H9 (cell line): ENCODE measurements around the gene GRIK4. TPM values are rescaled to one million over a fixed set of nuclear protein-coding genes. Genes with fewer than 3 reads are reported as not detected.

ENCODE experiments used
- DNase-seq: peaks from one replicate; pipeline ENCODE4 v3.0.0-alpha.2; 2017
- H2AFZ ChIP-seq: one replicate; pipeline ENCODE4 v1.6.1; 2013; ENCODE audit warnings: mild to moderate bottlenecking, low read length, control low read depth, moderate library complexity
- H2AK5ac ChIP-seq: 2 replicates; pipeline ENCODE4 v1.6.1; 2013; ENCODE audit warnings: low read length, control low read depth, mixed read lengths; ENCODE audit not compliant: insufficient read length
- H2BK120ac ChIP-seq: one replicate; pipeline ENCODE4 v1.6.1; 2013; ENCODE audit warnings: low read depth, mild to moderate bottlenecking, low read length, control low read depth, inconsistent platforms; ENCODE audit not compliant: poor library complexity, severe bottlenecking
- H2BK12ac ChIP-seq: 2 replicates; pipeline ENCODE4 v1.6.1; 2013; ENCODE audit warnings: low read length, control low read depth, mixed read lengths, low read depth; ENCODE audit not compliant: insufficient read length
- H2BK15ac ChIP-seq: 2 replicates; pipeline ENCODE4 v1.6.1; 2013; ENCODE audit warnings: low read depth, low read length, control low read depth
- H2BK20ac ChIP-seq: one replicate; pipeline ENCODE4 v1.6.1; 2013; ENCODE audit warnings: low read depth, mild to moderate bottlenecking, low read length, control low read depth, inconsistent platforms; ENCODE audit not compliant: poor library complexity, severe bottlenecking
- H2BK5ac ChIP-seq: 2 replicates; pipeline ENCODE4 v1.6.1; 2013; ENCODE audit warnings: low read length, control low read depth, mixed read lengths; ENCODE audit not compliant: insufficient read length
- H3K14ac ChIP-seq: 2 replicates; pipeline ENCODE4 v1.6.1; 2013; ENCODE audit warnings: low read length, control low read depth; ENCODE audit not compliant: insufficient read depth
- H3K18ac ChIP-seq: 2 replicates; pipeline ENCODE4 v1.6.1; 2013; ENCODE audit warnings: low read depth, mild to moderate bottlenecking, mixed read lengths, low read length, control low read depth; ENCODE audit not compliant: insufficient read length
- H3K23ac ChIP-seq: 2 replicates; pipeline ENCODE4 v1.6.1; 2013; ENCODE audit warnings: low read length, control low read depth, mixed read lengths, low read depth; ENCODE audit not compliant: insufficient read length
- H3K23me2 ChIP-seq: 2 replicates; pipeline ENCODE4 v1.6.1; 2013; ENCODE audit warnings: low read depth, mild to moderate bottlenecking, mixed read lengths, low read length, control low read depth; ENCODE audit not compliant: insufficient read length, poor library complexity, severe bottlenecking
- H3K27ac ChIP-seq: 2 replicates; pipeline ENCODE4 v1.5.1; 2013; ENCODE audit warnings: low read length, control low read depth, mixed read lengths, low read depth; ENCODE audit not compliant: insufficient read length
- H3K27me3 ChIP-seq: 2 replicates; pipeline ENCODE4 v1.6.1; 2013; ENCODE audit warnings: low read length, control low read depth, inconsistent platforms; ENCODE audit not compliant: insufficient read depth
- H3K4ac ChIP-seq: 2 replicates; pipeline ENCODE4 v1.6.1; 2013; ENCODE audit warnings: low read depth, mild to moderate bottlenecking, control low read depth, inconsistent platforms, low read length, moderate library complexity
- H3K4me1 ChIP-seq: 2 replicates; pipeline ENCODE4 v1.6.1; 2013; ENCODE audit warnings: low read length, control low read depth, inconsistent platforms; ENCODE audit not compliant: insufficient read depth
- H3K4me2 ChIP-seq: 2 replicates; pipeline ENCODE4 v1.6.1; 2013; ENCODE audit warnings: low read length, control low read depth, mixed read lengths; ENCODE audit not compliant: insufficient read length, insufficient read depth
- H3K56ac ChIP-seq: 2 replicates; pipeline ENCODE4 v1.6.1; 2013; ENCODE audit warnings: low read depth, mild to moderate bottlenecking, mixed read lengths, low read length, control low read depth; ENCODE audit not compliant: insufficient read length
- H3K79me1 ChIP-seq: 2 replicates; pipeline ENCODE4 v1.6.1; 2013; ENCODE audit warnings: low read depth, mild to moderate bottlenecking, moderate library complexity, low read length, control low read depth, inconsistent platforms; ENCODE audit not compliant: insufficient read depth, poor library complexity, severe bottlenecking
- H3K79me2 ChIP-seq: 2 replicates; pipeline ENCODE4 v1.6.1; 2013; ENCODE audit warnings: low read length, control low read depth, inconsistent platforms; ENCODE audit not compliant: insufficient read depth
- H3K9ac ChIP-seq: 2 replicates; pipeline ENCODE4 v1.6.1; 2013; ENCODE audit warnings: low read length, control low read depth, mixed read lengths; ENCODE audit not compliant: insufficient read length; ENCODE audit errors: extremely low read depth
- H3K9me3 ChIP-seq: one replicate; pipeline ENCODE4 v1.6.1; 2013; ENCODE audit warnings: low read depth, low read length, inconsistent platforms; ENCODE audit not compliant: control insufficient read depth
- H3T11ph ChIP-seq: one replicate; pipeline ENCODE4 v1.6.1; 2013; ENCODE audit warnings: mild to moderate bottlenecking, low read length, control low read depth, inconsistent platforms
- H4K20me1 ChIP-seq: one replicate; pipeline ENCODE4 v1.6.1; 2013; ENCODE audit not compliant: control insufficient read depth, insufficient read length, insufficient read depth
- H4K5ac ChIP-seq: 2 replicates; pipeline ENCODE4 v1.6.1; 2013; ENCODE audit warnings: low read depth, mild to moderate bottlenecking, mixed read lengths, low read length, control low read depth; ENCODE audit not compliant: insufficient read length
- H4K8ac ChIP-seq: replicated peaks from 2 replicates; pipeline ENCODE4 v1.6.1; 2013; ENCODE audit warnings: low read length, control low read depth, mixed read lengths, low read depth; ENCODE audit not compliant: insufficient read length
- H4K91ac ChIP-seq: 2 replicates; pipeline ENCODE4 v1.6.1; 2013; ENCODE audit warnings: low read depth, mild to moderate bottlenecking, moderate library complexity, mixed read lengths, low read length, control low read depth; ENCODE audit not compliant: insufficient read length
- H3K27ac Mint-ChIP-seq, 3 experiments: 2 replicates in 2 of 3; 3 replicates in 1 of 3; pipeline ENCODE4 v1.8.0; 2020 to 2021; ENCODE audit warnings: mixed read lengths in 3 of 3, mild to moderate bottlenecking in 1 of 3, moderate library complexity in 1 of 3
- H3K27me3 Mint-ChIP-seq: 2 replicates; pipeline ENCODE4 v1.8.0; 2021; ENCODE audit warnings: low read depth, mild to moderate bottlenecking, moderate library complexity, mixed read lengths
- H3K36me3 Mint-ChIP-seq, 3 experiments: 2 replicates in 2 of 3; 3 replicates in 1 of 3; pipeline ENCODE4 v1.8.0; 2020 to 2021; ENCODE audit warnings: low read depth in 3 of 3, mixed read lengths in 3 of 3; ENCODE audit not compliant: insufficient read depth in 1 of 3
- H3K4me1 Mint-ChIP-seq, 2 experiments: 2 replicates each; pipeline ENCODE4 v1.8.0; 2020; ENCODE audit warnings: mixed read lengths in 2 of 2
- H3K4me3 Mint-ChIP-seq, 2 experiments: 2 replicates in 1 of 2; 3 replicates in 1 of 2; pipeline ENCODE4 v1.8.0; 2020 to 2021; ENCODE audit warnings: mild to moderate bottlenecking in 2 of 2, mixed read lengths in 2 of 2, moderate library complexity in 1 of 2
- H3K9me3 Mint-ChIP-seq, 2 experiments: 2 replicates in 1 of 2; 3 replicates in 1 of 2; pipeline ENCODE4 v1.8.0; 2020; ENCODE audit warnings: mild to moderate bottlenecking in 2 of 2, mixed read lengths in 2 of 2, moderate library complexity in 1 of 2
- WGBS: extraction: QIAGEN DNeasy Blood & Tissue Kit; methylation state at CpG from one replicate; pipeline ENCODE4 v1.1.7; 2013; ENCODE audit warnings: missing lambda C conversion rate, low lambda C conversion rate, mixed read lengths; ENCODE audit not compliant: insufficient read length; ENCODE audit errors: extremely low coverage; 5-methylcytosine and 5-hydroxymethylcytosine counted together
- total RNA-seq: library from RNA; stranded (reverse); gene quantifications from 2 replicates; pipeline ENCODE4 v1.2.1, GENCODE V29; 2021
- TF ChIP-seq, protein P1 (sequence below): fragments of 200-600 bp; sonication (generic); conservative IDR thresholded peaks from 3 replicates; pipeline ENCODE4 v1.8.0; 2021; ENCODE audit warnings: antibody characterized with exemption, mild to moderate bottlenecking

GRIK4 gene
- total RNA-seq, 1 experiment from 2014 or later: 2.3 TPM

- no peak overlapping the region for H2BK20ac ChIP-seq
- peaks cover 79% of the 10 kb centered on the region for H3K27me3 Mint-ChIP-seq
- no peak overlapping the region for H3K4me3 Mint-ChIP-seq
- H3K36me3 Mint-ChIP-seq: no peaks in the 10 kb centered on the region; a peak in 1 of 7 replicates
- H3K18ac ChIP-seq: no peak overlapping the region
- WGBS: no CpG with 5 or more reads among the region's 13 CpGs
- no peak overlapping the region for H3K9ac ChIP-seq
- H2BK120ac ChIP-seq: no peak overlapping the region
- H2BK5ac ChIP-seq: no peak overlapping the region
- no peak overlapping the region for H3K27ac ChIP-seq
- H4K91ac ChIP-seq: no peak overlapping the region
- H3K4ac ChIP-seq: no peak overlapping the region
- no peak overlapping the region for H2BK12ac ChIP-seq
- no peak overlapping the region for H3T11ph ChIP-seq
- H3K9me3 ChIP-seq: no peaks in the 10 kb centered on the region
- H3K9me3 Mint-ChIP-seq: no peaks in the 10 kb centered on the region
- TF ChIP-seq, protein P1, sequence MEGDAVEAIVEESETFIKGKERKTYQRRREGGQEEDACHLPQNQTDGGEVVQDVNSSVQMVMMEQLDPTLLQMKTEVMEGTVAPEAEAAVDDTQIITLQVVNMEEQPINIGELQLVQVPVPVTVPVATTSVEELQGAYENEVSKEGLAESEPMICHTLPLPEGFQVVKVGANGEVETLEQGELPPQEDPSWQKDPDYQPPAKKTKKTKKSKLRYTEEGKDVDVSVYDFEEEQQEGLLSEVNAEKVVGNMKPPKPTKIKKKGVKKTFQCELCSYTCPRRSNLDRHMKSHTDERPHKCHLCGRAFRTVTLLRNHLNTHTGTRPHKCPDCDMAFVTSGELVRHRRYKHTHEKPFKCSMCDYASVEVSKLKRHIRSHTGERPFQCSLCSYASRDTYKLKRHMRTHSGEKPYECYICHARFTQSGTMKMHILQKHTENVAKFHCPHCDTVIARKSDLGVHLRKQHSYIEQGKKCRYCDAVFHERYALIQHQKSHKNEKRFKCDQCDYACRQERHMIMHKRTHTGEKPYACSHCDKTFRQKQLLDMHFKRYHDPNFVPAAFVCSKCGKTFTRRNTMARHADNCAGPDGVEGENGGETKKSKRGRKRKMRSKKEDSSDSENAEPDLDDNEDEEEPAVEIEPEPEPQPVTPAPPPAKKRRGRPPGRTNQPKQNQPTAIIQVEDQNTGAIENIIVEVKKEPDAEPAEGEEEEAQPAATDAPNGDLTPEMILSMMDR: no peak
- H3K79me2 ChIP-seq: no peaks in the 10 kb centered on the region
- no peaks in the 10 kb centered on the region for H3K27me3 ChIP-seq
- no peak overlapping the region for H4K5ac ChIP-seq
- no peaks in the 10 kb centered on the region for H3K4me1 ChIP-seq
- no peak overlapping the region for H4K8ac ChIP-seq
- 0 out of 2 replicates have a peak overlapping the region, but pooled peaks have one; percentile 18 for H3K14ac ChIP-seq
- H2AK5ac ChIP-seq: no peak overlapping the region
- no peak overlapping the region for H3K56ac ChIP-seq
- H3K23me2 ChIP-seq: no peaks in the 10 kb centered on the region
- no peak overlapping the region for H2AFZ ChIP-seq
- H2BK15ac ChIP-seq: no peak overlapping the region
- no peak overlapping the region for H3K4me2 ChIP-seq
- peaks cover 15 to 32% of the 10 kb centered on the region in 2 experiments for H3K4me1 Mint-ChIP-seq
- no peaks in the 10 kb centered on the region for H3K79me1 ChIP-seq
- H4K20me1 ChIP-seq: no peaks in the 10 kb centered on the region
- H3K23ac ChIP-seq: no peak overlapping the region
- DNase-seq: no peak
- H3K27ac Mint-ChIP-seq: no peak overlapping the region
Measured at GRCh38 chr11:120634706-120635105, 123.2 kb downstream of the GRIK4 start.
